PFSK-1 (cell line): ENCODE results near the gene BCAP31.

Experiments used
- FOXP2 ChIP-seq: optimal IDR thresholded peaks from 2 replicates; pipeline ENCODE3; 2011; ENCODE audit warnings: borderline replicate concordance, control low read depth, inconsistent platforms; ENCODE audit not compliant: insufficient read depth; ENCODE audit errors: extremely low read length, extremely low read depth
- POLR2AphosphoS5 ChIP-seq: IDR thresholded peaks from 2 replicates; pipeline ENCODE4 v1.6.1; 2012; ENCODE audit warnings: low read depth, mild to moderate bottlenecking, control low read depth, low read length, moderate library complexity
- SIN3A ChIP-seq: IDR thresholded peaks from 2 replicates; pipeline ENCODE4 v1.6.1; 2012; ENCODE audit warnings: mild to moderate bottlenecking, low read length, moderate library complexity, borderline replicate concordance; ENCODE audit not compliant: insufficient read depth
- TAF1 ChIP-seq: IDR thresholded peaks from 2 replicates; pipeline ENCODE4 v1.6.1; 2012; ENCODE audit warnings: low read length, control low read depth, borderline replicate concordance; ENCODE audit not compliant: insufficient read depth
- TF ChIP-seq, protein P1 (sequence below), 2 experiments: IDR thresholded peaks; 2 replicates each; pipeline versions ENCODE4 v1.6.1 to v1.8.0; 2011 to 2012; ENCODE audit warnings: low read depth in 2 of 2, low read length in 2 of 2, control low read depth in 1 of 2, inconsistent platforms in 1 of 2, mild to moderate bottlenecking in 1 of 2, moderate library complexity in 1 of 2; ENCODE audit not compliant: insufficient read depth in 1 of 2

Gene BCAP31

GRCh38 chrX:153731117-153731844, 7.1 kb upstream of the BCAP31 start:
- TF ChIP-seq FOXP2 (no peak), SIN3A (no peak), TAF1 (no peak), POLR2AphosphoS5 (no peak)
- TF ChIP-seq, protein P1, sequence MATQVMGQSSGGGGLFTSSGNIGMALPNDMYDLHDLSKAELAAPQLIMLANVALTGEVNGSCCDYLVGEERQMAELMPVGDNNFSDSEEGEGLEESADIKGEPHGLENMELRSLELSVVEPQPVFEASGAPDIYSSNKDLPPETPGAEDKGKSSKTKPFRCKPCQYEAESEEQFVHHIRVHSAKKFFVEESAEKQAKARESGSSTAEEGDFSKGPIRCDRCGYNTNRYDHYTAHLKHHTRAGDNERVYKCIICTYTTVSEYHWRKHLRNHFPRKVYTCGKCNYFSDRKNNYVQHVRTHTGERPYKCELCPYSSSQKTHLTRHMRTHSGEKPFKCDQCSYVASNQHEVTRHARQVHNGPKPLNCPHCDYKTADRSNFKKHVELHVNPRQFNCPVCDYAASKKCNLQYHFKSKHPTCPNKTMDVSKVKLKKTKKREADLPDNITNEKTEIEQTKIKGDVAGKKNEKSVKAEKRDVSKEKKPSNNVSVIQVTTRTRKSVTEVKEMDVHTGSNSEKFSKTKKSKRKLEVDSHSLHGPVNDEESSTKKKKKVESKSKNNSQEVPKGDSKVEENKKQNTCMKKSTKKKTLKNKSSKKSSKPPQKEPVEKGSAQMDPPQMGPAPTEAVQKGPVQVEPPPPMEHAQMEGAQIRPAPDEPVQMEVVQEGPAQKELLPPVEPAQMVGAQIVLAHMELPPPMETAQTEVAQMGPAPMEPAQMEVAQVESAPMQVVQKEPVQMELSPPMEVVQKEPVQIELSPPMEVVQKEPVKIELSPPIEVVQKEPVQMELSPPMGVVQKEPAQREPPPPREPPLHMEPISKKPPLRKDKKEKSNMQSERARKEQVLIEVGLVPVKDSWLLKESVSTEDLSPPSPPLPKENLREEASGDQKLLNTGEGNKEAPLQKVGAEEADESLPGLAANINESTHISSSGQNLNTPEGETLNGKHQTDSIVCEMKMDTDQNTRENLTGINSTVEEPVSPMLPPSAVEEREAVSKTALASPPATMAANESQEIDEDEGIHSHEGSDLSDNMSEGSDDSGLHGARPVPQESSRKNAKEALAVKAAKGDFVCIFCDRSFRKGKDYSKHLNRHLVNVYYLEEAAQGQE (IDR thresholded peaks at IDR 0.05; ENCODE audit: insufficient read depth in 1 of 2, low read depth in 2 of 2, low read length in 2 of 2), result no peak

DNA sequence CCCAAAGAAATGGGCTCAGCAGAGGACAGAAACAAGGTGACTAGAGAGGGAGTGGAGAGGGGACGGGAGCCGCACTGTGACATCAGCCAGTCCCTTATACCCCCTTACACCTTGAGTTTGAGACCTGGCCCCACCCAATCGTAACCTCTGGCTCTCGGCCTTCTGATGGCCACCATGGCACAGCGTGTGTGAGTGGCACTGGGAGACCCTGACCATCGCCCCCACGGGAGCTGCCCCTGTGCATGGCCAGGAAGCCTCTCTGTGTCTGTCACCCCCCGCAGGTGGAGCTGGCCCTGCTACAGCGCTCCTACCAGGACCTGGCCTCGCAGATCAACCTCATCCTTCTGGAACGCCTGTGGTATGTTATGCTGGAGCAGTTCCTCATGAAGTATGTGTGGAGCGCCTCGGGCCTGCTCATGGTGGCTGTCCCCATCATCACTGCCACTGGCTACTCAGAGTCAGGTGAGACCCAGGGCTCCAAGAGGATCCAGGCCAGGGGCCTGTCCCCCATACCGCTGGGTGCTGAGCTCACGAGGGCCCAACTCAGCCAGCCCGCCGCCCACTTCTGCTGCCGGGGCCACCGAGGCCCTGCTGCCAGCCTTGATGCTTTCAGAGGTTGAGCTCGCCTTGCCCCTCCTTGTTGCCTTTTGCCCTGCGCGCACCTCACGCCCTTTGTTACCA, 4.9 kb upstream of the BCAP31 start:
- TF ChIP-seq SIN3A (no peak), POLR2AphosphoS5 (no peak), FOXP2 (no peak)

DNA sequence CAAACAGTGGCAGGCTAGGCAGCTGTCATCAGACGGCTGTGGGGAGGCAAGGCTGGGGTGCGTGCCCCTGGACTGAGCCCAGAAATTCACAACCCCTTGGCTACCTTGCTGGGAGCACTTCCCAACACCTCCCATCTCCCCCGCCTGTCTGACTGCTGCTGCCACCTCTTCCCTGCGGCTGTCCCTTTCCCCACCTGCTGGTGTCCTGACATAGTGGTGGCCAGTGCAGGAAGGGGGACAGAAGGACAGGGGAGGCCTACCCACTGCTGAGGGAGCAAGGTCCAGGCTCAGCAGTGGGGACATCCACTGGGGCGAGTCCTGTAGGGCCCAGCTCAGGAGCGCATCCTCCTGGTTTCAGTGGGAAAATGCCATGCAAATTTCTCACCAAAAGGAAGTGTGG, 3.9 kb upstream of the BCAP31 start:
- no peak for TF ChIP-seq TAF1
- no peak for TF ChIP-seq POLR2AphosphoS5
- TF ChIP-seq SIN3A, result no peak
- no peak for TF ChIP-seq FOXP2
- TF ChIP-seq, protein P1 (IDR thresholded peaks at IDR 0.05; ENCODE audit: insufficient read depth in 1 of 2, low read depth in 2 of 2, low read length in 2 of 2), result no peak

DNA sequence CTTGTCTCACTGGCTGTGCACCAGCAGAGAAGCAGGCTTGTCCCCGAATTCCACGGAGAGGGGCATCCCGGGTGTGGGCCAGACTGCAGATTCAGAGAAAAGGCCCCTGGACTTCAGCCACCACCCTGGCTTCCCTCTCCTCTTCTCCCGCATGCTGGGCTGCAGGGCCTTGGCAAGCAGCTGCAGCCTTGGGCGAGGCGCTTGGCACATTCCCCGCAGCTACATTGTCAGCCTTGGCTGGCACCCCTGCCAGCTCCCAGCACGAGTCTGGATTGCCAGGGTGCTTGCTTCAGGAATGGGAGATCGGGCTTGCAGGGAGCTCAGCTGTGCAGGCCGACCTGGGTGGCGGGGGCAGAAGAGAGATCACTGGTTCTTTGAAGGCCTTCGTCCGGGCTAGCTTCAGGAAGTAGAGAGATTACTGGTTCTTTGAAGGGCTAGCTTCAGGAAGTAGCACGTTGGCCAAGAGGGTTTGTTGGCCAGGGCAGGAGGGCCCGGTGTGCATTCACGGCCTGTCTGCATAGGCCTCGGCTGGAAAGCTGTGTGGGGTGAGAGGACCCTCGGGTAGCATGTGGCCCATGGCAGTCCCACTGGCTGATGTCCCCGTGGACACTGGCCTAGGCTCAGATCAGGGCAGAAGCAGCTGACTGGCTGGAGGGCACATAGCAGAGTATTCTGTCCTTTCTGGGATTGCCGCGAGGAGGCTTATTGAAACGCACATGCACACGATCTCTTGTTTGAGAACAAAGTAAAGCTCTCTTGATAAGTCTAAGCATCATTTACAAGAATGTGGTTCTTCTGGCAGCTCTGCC, 3.1 kb upstream of the BCAP31 start:
- TF ChIP-seq TAF1 (no peak), POLR2AphosphoS5 (no peak), FOXP2 (no peak), SIN3A (no peak)
- TF ChIP-seq, protein P1 (IDR thresholded peaks at IDR 0.05; ENCODE audit: insufficient read depth in 1 of 2, low read depth in 2 of 2, low read length in 2 of 2), result no peak

DNA sequence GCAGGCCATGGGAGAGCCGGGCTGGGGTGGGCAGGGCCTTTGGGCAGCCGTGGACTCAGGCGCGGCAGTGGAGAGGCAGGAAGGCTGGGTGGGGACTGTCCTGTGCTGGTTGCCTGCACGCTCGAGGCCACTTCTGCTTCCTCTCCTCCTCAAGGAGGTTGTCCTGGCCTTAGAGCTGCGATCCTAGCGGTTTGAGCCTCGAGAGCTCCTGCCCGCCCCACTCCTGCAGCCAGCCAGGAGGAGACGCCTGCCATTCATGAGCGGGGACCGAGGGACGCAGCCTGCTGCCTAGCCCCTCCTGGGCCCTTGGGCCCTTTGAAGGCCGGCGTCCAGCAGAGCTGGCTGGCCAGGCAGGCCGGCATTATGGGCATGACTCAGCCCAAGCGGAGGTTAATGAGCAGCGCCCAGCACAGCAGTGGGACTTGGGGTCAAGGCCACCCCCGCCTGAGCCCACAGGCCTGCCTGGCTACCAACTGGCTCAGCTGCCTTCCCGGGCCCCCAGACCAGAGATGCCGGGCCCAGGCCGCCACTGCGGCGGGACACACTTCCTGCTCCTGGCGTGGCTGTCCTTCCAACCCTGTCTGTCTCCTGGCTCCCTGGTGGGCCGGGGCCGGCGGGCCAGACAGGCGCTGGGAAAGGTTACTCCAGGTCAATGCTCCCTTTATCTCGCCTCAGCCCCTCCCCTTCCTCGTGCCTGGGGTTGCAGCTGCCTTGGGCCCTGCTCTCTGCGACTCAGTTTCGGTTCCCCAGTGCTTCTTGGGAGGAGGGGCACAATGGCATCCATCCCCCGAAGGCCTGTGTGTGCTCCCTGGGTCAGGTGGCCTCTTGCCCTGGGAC, 2.3 kb upstream of the BCAP31 start:
- TF ChIP-seq TAF1 (no peak), POLR2AphosphoS5 (peak; percentile 50), SIN3A (0 out of 2 replicates have a peak, but pooled peaks have one; percentile 9)
